GM23248 (cell line): Measurements from ENCODE around the gene HSBP1L1. TPM values are rescaled to one million over a fixed set of nuclear protein-coding genes. Genes with fewer than 3 reads are reported as not detected.

ENCODE experiments used
- DNase-seq: peaks from one replicate; pipeline ENCODE4 v3.0.0-alpha.2; 2015
- H2AFZ ChIP-seq: fragments of 200-600 bp; sonication (generic); 2 replicates; pipeline ENCODE4 v1.6.1; 2016; ENCODE audit warnings: antibody characterized with exemption
- H3F3A ChIP-seq: fragments of 200-600 bp; sonication (generic); 2 replicates; pipeline ENCODE4 v1.6.1; 2016; ENCODE audit warnings: mild to moderate bottlenecking, antibody characterized with exemption, mixed run types; ENCODE audit not compliant: insufficient read depth
- H3K27ac ChIP-seq: fragments of 200-600 bp; sonication (generic); 2 replicates; pipeline ENCODE4 v1.5.1; 2016; ENCODE audit warnings: mild to moderate bottlenecking
- H3K27me3 ChIP-seq: fragments of 200-600 bp; sonication (generic); replicated peaks from 2 replicates; pipeline ENCODE4 v1.6.1; 2016; ENCODE audit warnings: mild to moderate bottlenecking; ENCODE audit not compliant: insufficient read depth
- H3K36me3 ChIP-seq: fragments of 200-600 bp; sonication (generic); 2 replicates; pipeline ENCODE4 v1.6.1; 2016; ENCODE audit warnings: low read depth, mild to moderate bottlenecking
- H3K4me1 ChIP-seq: fragments of 200-600 bp; sonication (generic); 2 replicates; pipeline ENCODE4 v1.6.1; 2016; ENCODE audit warnings: mild to moderate bottlenecking; ENCODE audit not compliant: insufficient read depth
- H3K4me2 ChIP-seq: fragments of 200-600 bp; sonication (generic); one replicate; pipeline ENCODE4 v1.6.1; 2016; ENCODE audit warnings: mild to moderate bottlenecking; ENCODE audit not compliant: unreplicated experiment
- H3K4me3 ChIP-seq: fragments of 200-600 bp; sonication (generic); 2 replicates; pipeline ENCODE4 v1.5.1; 2016; ENCODE audit warnings: mild to moderate bottlenecking
- H3K79me2 ChIP-seq: fragments of 200-600 bp; sonication (generic); 2 replicates; pipeline ENCODE4 v1.6.1; 2016; ENCODE audit warnings: mild to moderate bottlenecking; ENCODE audit not compliant: insufficient read depth
- H3K9ac ChIP-seq: fragments of 200-600 bp; sonication (generic); 2 replicates; pipeline ENCODE4 v1.6.1; 2016; ENCODE audit warnings: mild to moderate bottlenecking
- H3K9me2 ChIP-seq: fragments of 200-600 bp; sonication (generic); 2 replicates; pipeline ENCODE4 v1.6.1; 2016; ENCODE audit warnings: mixed run types, mild to moderate bottlenecking, moderate library complexity; ENCODE audit not compliant: insufficient read depth
- H3K9me3 ChIP-seq: fragments of 200-600 bp; sonication (generic); one replicate; pipeline ENCODE4 v1.6.1; 2017; ENCODE audit warnings: low read depth
- H4K20me1 ChIP-seq: fragments of 200-600 bp; sonication (generic); 2 replicates; pipeline ENCODE4 v1.6.0; 2016; ENCODE audit not compliant: insufficient read depth
- EZH2 ChIP-seq: fragments of 200-600 bp; sonication (generic); IDR thresholded peaks from 2 replicates; pipeline ENCODE4 v1.6.1; 2018; ENCODE audit warnings: antibody characterized with exemption, mild to moderate bottlenecking; ENCODE audit not compliant: insufficient read depth, poor library complexity, severe bottlenecking
- EZH2phosphoT487 ChIP-seq: fragments of 200-600 bp; sonication (generic); IDR thresholded peaks from 2 replicates; pipeline ENCODE4 v1.6.1; 2018; ENCODE audit warnings: antibody characterized with exemption, moderate library complexity, mild to moderate bottlenecking, low read depth; ENCODE audit not compliant: insufficient read depth
- WGBS, 2 experiments: methylation state at CpG; one replicate each; pipeline ENCODE4 v1.1.6; 2015 to 2017; ENCODE audit warnings: low lambda C conversion rate in 2 of 2, low coverage in 1 of 2; ENCODE audit errors: missing lambda C conversion rate in 2 of 2; 5-methylcytosine and 5-hydroxymethylcytosine counted together
- in situ Hi-C: fragments of 300-500 bp; cut with MboI; formaldehyde crosslinking; loops from 2 replicates; pipeline ENCODE4 v1.15.0; 2020
- polyA plus RNA-seq: library from polyadenylated mRNA; unstranded; fragments of >200 nt; fragmentation: Nextera tagmentation; extraction: Ambion mirVana; gene quantifications from 2 replicates; pipeline ENCODE4 v1.2.1, GENCODE V29; 2016
- total RNA-seq: library from RNA; depleted of rRNA; stranded (reverse); fragments of >200 nt; shearing (Covaris generic); gene quantifications from 2 replicates; pipeline ENCODE4 v1.2.3, GENCODE V29; 2014

HSBP1L1 gene
- total and polyA plus RNA-seq, 2 experiments from 2014 or later, result 6.8 to 27.0 TPM

DNA sequence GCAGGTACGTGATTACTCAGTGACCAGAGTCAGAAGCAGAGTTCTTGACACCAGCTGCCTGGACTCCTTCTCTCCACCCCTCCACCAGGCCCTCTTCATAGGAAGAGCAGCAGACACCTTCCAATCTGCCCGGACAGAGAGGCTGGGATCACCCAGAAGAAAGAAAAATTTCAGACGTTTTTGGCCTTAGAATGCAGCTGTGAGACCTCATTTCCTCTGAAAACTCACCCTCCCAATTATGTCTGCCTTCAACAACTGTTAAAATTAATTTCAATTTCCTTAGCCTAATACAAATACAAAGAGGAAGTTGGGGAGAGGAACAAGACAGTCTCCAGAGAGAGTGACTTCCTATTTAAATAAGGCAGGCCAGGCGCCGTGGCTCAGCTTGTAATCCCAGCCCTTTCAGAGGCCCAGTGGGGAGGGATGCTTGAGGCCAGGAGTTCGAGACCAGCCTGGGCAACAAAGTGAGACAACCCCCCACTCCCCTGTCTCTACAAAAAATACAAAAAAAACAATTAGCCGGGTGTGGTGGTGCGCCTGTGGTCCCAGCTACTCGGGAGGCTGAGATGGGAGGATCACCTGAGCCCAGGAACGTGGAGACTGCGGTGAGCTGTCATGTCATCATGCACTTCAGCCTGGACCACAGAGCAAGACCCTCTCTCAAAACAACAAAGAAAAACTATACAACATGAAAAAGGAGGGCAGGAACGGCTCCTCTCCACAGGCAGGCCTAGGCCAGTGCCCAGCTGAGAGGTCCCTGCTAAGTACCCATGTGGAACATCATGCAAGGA lies 14.6 kb upstream of the HSBP1L1 start:
- DNase-seq, result peak; percentile 46
- H3K27ac ChIP-seq, result peak overlapping the region; percentile 40; the same call in 1 of the 2 replicates
- no peaks in the 10 kb centered on the region for H3F3A ChIP-seq
- no peak overlapping the region for H2AFZ ChIP-seq
- H3K9me2 ChIP-seq, result no peaks in the 10 kb centered on the region
- H3K36me3 ChIP-seq, result no peaks in the 10 kb centered on the region
- peak overlapping the region; percentile 99 for H3K4me2 ChIP-seq
- WGBS, 2 experiments, result 67 to 70% methylated on average over 12 of the region's 12 CpGs
- no peaks in the 10 kb centered on the region for H4K20me1 ChIP-seq
- in situ Hi-C loops, result no loop called here
- no peaks in the 10 kb centered on the region for H3K9me3 ChIP-seq
- peaks cover 14% of the 10 kb centered on the region for H3K4me1 ChIP-seq
- TF ChIP-seq EZH2 (no peak), EZH2phosphoT487 (no peak)
- peak overlapping the region; percentile 85 for H3K9ac ChIP-seq
- H3K4me3 ChIP-seq, result peak overlapping the region; percentile 84
- no peaks in the 10 kb centered on the region for H3K27me3 ChIP-seq
- peaks cover 57% of the 10 kb centered on the region for H3K79me2 ChIP-seq

DNA sequence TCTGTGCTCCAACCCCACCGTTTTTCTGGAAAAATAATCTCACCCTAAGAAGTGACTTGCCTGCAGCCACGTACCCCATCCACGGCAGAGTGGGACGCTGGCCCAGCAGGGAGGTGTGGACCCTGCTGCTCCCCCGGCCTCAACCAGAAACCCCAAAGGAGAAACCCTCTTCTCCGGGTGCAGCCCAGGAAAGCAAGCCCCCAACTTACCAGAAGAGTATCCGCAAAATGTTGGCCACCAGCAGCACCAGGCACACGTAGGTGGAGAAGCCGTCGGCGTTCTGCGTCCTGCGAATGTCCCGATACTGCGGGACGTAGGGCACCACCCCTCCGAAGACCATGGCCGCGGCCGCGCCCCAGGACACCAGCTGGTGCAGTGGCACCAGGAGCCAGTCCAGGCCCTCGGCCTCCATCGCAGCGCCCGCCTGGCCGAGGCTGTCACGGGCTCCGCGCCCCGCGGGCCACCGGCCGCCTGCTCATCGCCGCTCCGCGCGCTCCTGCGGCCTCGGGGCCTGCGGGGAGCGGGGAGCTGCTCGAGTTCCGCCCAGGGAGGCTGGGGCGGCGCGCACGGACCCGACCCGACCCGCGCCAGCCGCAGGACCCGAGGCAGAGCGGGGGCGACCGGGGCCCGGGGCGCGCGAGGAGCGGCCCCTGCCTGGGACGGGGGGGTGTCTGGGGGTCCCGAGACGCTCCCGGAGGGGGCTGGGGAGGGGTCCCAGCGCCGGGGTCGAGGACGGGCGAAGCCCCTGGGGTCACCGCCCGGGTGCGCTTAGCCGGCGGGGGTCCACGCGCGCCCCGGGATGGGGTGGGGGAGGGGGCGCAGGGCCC lies 13.7 kb upstream of the HSBP1L1 start:
- H3K27ac ChIP-seq, result peak overlapping the region; percentile 40
- no peaks in the 10 kb centered on the region for H3F3A ChIP-seq
- H3K4me2 ChIP-seq, result peak overlapping the region; percentile 99
- in situ Hi-C loops, result no loop called here
- TF ChIP-seq EZH2 (no peak), EZH2phosphoT487 (no peak)
- H3K36me3 ChIP-seq, result no peaks in the 10 kb centered on the region
- H4K20me1 ChIP-seq, result no peaks in the 10 kb centered on the region
- DNase-seq, result peak; percentile 73
- H3K27me3 ChIP-seq, result no peaks in the 10 kb centered on the region
- H2AFZ ChIP-seq, result peak overlapping the region; percentile 59
- no peaks in the 10 kb centered on the region for H3K9me3 ChIP-seq
- H3K4me3 ChIP-seq, result peak overlapping the region; percentile 84
- H3K9ac ChIP-seq, result peak overlapping the region; percentile 85
- WGBS, 2 experiments, result 1 to 2% methylated on average over 42 to 61 of the region's 81 CpGs
- peaks cover 14% of the 10 kb centered on the region for H3K4me1 ChIP-seq
- no peaks in the 10 kb centered on the region for H3K9me2 ChIP-seq
- H3K79me2 ChIP-seq, result peaks cover 49% of the 10 kb centered on the region

DNA sequence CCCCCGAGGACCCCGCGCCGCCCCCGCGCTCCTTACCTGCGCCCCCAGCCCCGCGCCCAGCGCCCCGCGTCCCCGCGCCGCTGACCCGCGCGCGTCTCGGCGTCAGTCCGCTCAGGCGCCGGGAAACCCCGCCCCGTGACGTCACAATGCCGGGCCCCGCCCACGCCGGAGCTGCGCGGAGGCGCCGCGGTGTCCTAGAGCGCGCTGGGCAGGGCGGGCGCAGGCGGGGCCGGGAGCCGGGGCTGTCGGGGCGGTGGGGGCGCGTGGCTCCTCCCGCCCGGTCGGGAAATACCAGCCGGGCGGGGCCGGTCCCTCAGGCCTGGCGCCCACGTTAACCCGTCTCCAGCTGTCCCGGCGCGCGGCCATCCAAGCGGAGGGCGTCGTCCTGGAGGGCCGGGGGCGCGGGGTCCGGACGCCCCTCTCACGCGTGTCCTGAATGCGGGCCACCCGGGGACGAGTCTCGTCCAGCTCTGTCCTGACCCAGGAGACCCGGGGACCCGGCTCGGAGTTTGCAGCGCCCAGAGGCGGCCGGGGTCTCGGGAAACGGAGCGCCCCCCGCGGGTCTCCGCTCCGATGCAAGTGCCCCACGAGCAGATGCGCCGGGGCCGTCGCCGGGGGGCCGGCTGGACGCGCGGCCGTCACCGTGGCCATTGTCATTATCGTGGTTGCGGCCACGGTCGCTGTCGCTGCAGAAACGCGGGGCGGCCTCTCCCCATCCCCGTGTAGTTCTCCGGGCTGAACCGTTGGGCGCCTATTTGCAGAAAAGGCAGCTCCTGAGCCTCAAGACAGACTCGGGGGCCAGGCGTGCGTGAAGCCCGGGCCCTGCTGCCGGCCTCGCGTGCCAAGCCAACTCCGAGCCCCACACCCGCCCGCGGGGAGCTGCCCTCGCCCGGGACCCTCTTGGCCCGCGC lies 12.6 kb upstream of the HSBP1L1 start, which contains the start of gene SLC66A2:
Gene SLC66A2, minus strand, starts transcription at position 109 of the 911 bp plus-strand sequence. CDS start 727 bp downstream, outside the sequence.
- DNase-seq, result peak; percentile 95
- H3K9me3 ChIP-seq, result no peaks in the 10 kb centered on the region
- in situ Hi-C loops, result no loop called here
- H3K27ac ChIP-seq, result peak within 1 kb of the TSS; percentile 40
- no peaks in the 10 kb centered on the region for H3K9me2 ChIP-seq
- no peaks in the 10 kb centered on the region for H3F3A ChIP-seq
- H3K36me3 ChIP-seq, result no peaks in the 10 kb centered on the region
- no peaks in the 10 kb centered on the region for H3K27me3 ChIP-seq
- H3K4me2 ChIP-seq, result peak within 1 kb of the TSS; percentile 99
- H2AFZ ChIP-seq, result peak within 1 kb of the TSS; percentile 85
- peaks cover 38% of the 10 kb centered on the region for H3K79me2 ChIP-seq
- 2% methylated on average over 44 to 96 of the region's 126 CpGs for WGBS, 2 experiments
- peaks cover 14% of the 10 kb centered on the region for H3K4me1 ChIP-seq
- TF ChIP-seq EZH2phosphoT487 (no peak), EZH2 (no peak)
- peak within 1 kb of the TSS; percentile 84 for H3K4me3 ChIP-seq
- H4K20me1 ChIP-seq, result no peaks in the 10 kb centered on the region
- H3K9ac ChIP-seq, result peak within 1 kb of the TSS; percentile 85
